Right renal cortex interstitium (tissue), 3 donors: Measurements from ENCODE around the gene SYCP2. TPM values are rescaled to one million over a fixed set of nuclear protein-coding genes. Genes with fewer than 3 reads are reported as not detected.

Experiments
- DNase-seq, 3 donors: peaks; one replicate each; pipeline ENCODE4 v3.0.0-alpha.2; 2013; ENCODE audit warnings: low read depth in 3 of 3, low spot score in 2 of 3
- polyA plus RNA-seq, 3 donors: library from polyadenylated mRNA; unstranded; fragments of 120-200 nt; gene quantifications; one replicate each; pipeline ENCODE4 v1.2.1, GENCODE V29; 2013; ENCODE audit not compliant: insufficient read length in 3 of 3

Gene SYCP2
- polyA plus RNA-seq, 3 donors: 4.9 to 6.9 (median 6.6) TPM

GRCh38 chr20:59837623-59838394, 95.6 kb downstream of the SYCP2 start:
- no peak for DNase-seq

GRCh38 chr20:59836767-59837166, 96.7 kb downstream of the SYCP2 start:
- DNase-seq: no peak

- peak; percentile 52 to 67 (median 61) for DNase-seq
Observed at GRCh38 chr20:59835448-59836395, 97.7 kb downstream of the SYCP2 start.

GRCh38 chr20:59835057-59835447, 98.4 kb downstream of the SYCP2 start:
- no peak for DNase-seq

GRCh38 chr20:59832406-59833363, 100.8 kb downstream of the SYCP2 start:
- DNase-seq: no peak

- no peak for DNase-seq
Observed at GRCh38 chr20:59831916-59832270, 101.5 kb downstream of the SYCP2 start.

- DNase-seq: no peak
Observed at GRCh38 chr20:59831024-59831915, 102.2 kb downstream of the SYCP2 start.

GRCh38 chr20:59830665-59831023, 102.8 kb downstream of the SYCP2 start:
- no peak for DNase-seq

- DNase-seq: no peak
Observed at GRCh38 chr20:59829786-59830664, 103.4 kb downstream of the SYCP2 start.

- DNase-seq: no peak
Observed at GRCh38 chr20:59829054-59829785, 104.2 kb downstream of the SYCP2 start.

- DNase-seq: no peak
Observed at GRCh38 chr20:59828125-59829053, 105.0 kb downstream of the SYCP2 start.

GRCh38 chr20:59827138-59828056, 106.0 kb downstream of the SYCP2 start:
- no peak for DNase-seq

GRCh38 chr20:59825944-59826759, 107.3 kb downstream of the SYCP2 start:
- DNase-seq: no peak

GRCh38 chr20:59825563-59825920, 107.9 kb downstream of the SYCP2 start:
- no peak for DNase-seq
